H9 (cell line): ENCODE results near the gene KIRREL3. TPM values are rescaled to one million over a fixed set of nuclear protein-coding genes. Genes with fewer than 3 reads are reported as not detected.

Source experiments
- DNase-seq: peaks from one replicate; pipeline ENCODE4 v3.0.0-alpha.2; 2017
- H2AFZ ChIP-seq: one replicate; pipeline ENCODE4 v1.6.1; 2013; ENCODE audit warnings: mild to moderate bottlenecking, low read length, control low read depth, moderate library complexity
- H2AK5ac ChIP-seq: 2 replicates; pipeline ENCODE4 v1.6.1; 2013; ENCODE audit warnings: low read length, control low read depth, mixed read lengths; ENCODE audit not compliant: insufficient read length
- H2BK120ac ChIP-seq: one replicate; pipeline ENCODE4 v1.6.1; 2013; ENCODE audit warnings: low read depth, mild to moderate bottlenecking, low read length, control low read depth, inconsistent platforms; ENCODE audit not compliant: poor library complexity, severe bottlenecking
- H2BK12ac ChIP-seq: 2 replicates; pipeline ENCODE4 v1.6.1; 2013; ENCODE audit warnings: low read length, control low read depth, mixed read lengths, low read depth; ENCODE audit not compliant: insufficient read length
- H2BK15ac ChIP-seq: 2 replicates; pipeline ENCODE4 v1.6.1; 2013; ENCODE audit warnings: low read depth, low read length, control low read depth
- H2BK20ac ChIP-seq: one replicate; pipeline ENCODE4 v1.6.1; 2013; ENCODE audit warnings: low read depth, mild to moderate bottlenecking, low read length, control low read depth, inconsistent platforms; ENCODE audit not compliant: poor library complexity, severe bottlenecking
- H2BK5ac ChIP-seq: 2 replicates; pipeline ENCODE4 v1.6.1; 2013; ENCODE audit warnings: low read length, control low read depth, mixed read lengths; ENCODE audit not compliant: insufficient read length
- H3K14ac ChIP-seq: 2 replicates; pipeline ENCODE4 v1.6.1; 2013; ENCODE audit warnings: low read length, control low read depth; ENCODE audit not compliant: insufficient read depth
- H3K18ac ChIP-seq: 2 replicates; pipeline ENCODE4 v1.6.1; 2013; ENCODE audit warnings: low read depth, mild to moderate bottlenecking, mixed read lengths, low read length, control low read depth; ENCODE audit not compliant: insufficient read length
- H3K23ac ChIP-seq: 2 replicates; pipeline ENCODE4 v1.6.1; 2013; ENCODE audit warnings: low read length, control low read depth, mixed read lengths, low read depth; ENCODE audit not compliant: insufficient read length
- H3K23me2 ChIP-seq: 2 replicates; pipeline ENCODE4 v1.6.1; 2013; ENCODE audit warnings: low read depth, mild to moderate bottlenecking, mixed read lengths, low read length, control low read depth; ENCODE audit not compliant: insufficient read length, poor library complexity, severe bottlenecking
- H3K27ac ChIP-seq: 2 replicates; pipeline ENCODE4 v1.5.1; 2013; ENCODE audit warnings: low read length, control low read depth, mixed read lengths, low read depth; ENCODE audit not compliant: insufficient read length
- H3K27me3 ChIP-seq: 2 replicates; pipeline ENCODE4 v1.6.1; 2013; ENCODE audit warnings: low read length, control low read depth, inconsistent platforms; ENCODE audit not compliant: insufficient read depth
- H3K4ac ChIP-seq: 2 replicates; pipeline ENCODE4 v1.6.1; 2013; ENCODE audit warnings: low read depth, mild to moderate bottlenecking, control low read depth, inconsistent platforms, low read length, moderate library complexity
- H3K4me1 ChIP-seq: 2 replicates; pipeline ENCODE4 v1.6.1; 2013; ENCODE audit warnings: low read length, control low read depth, inconsistent platforms; ENCODE audit not compliant: insufficient read depth
- H3K4me2 ChIP-seq: 2 replicates; pipeline ENCODE4 v1.6.1; 2013; ENCODE audit warnings: low read length, control low read depth, mixed read lengths; ENCODE audit not compliant: insufficient read length, insufficient read depth
- H3K56ac ChIP-seq: 2 replicates; pipeline ENCODE4 v1.6.1; 2013; ENCODE audit warnings: low read depth, mild to moderate bottlenecking, mixed read lengths, low read length, control low read depth; ENCODE audit not compliant: insufficient read length
- H3K79me1 ChIP-seq: 2 replicates; pipeline ENCODE4 v1.6.1; 2013; ENCODE audit warnings: low read depth, mild to moderate bottlenecking, moderate library complexity, low read length, control low read depth, inconsistent platforms; ENCODE audit not compliant: insufficient read depth, poor library complexity, severe bottlenecking
- H3K79me2 ChIP-seq: 2 replicates; pipeline ENCODE4 v1.6.1; 2013; ENCODE audit warnings: low read length, control low read depth, inconsistent platforms; ENCODE audit not compliant: insufficient read depth
- H3K9ac ChIP-seq: 2 replicates; pipeline ENCODE4 v1.6.1; 2013; ENCODE audit warnings: low read length, control low read depth, mixed read lengths; ENCODE audit not compliant: insufficient read length; ENCODE audit errors: extremely low read depth
- H3K9me3 ChIP-seq: one replicate; pipeline ENCODE4 v1.6.1; 2013; ENCODE audit warnings: low read depth, low read length, inconsistent platforms; ENCODE audit not compliant: control insufficient read depth
- H3T11ph ChIP-seq: one replicate; pipeline ENCODE4 v1.6.1; 2013; ENCODE audit warnings: mild to moderate bottlenecking, low read length, control low read depth, inconsistent platforms
- H4K20me1 ChIP-seq: one replicate; pipeline ENCODE4 v1.6.1; 2013; ENCODE audit not compliant: control insufficient read depth, insufficient read length, insufficient read depth
- H4K5ac ChIP-seq: 2 replicates; pipeline ENCODE4 v1.6.1; 2013; ENCODE audit warnings: low read depth, mild to moderate bottlenecking, mixed read lengths, low read length, control low read depth; ENCODE audit not compliant: insufficient read length
- H4K8ac ChIP-seq: replicated peaks from 2 replicates; pipeline ENCODE4 v1.6.1; 2013; ENCODE audit warnings: low read length, control low read depth, mixed read lengths, low read depth; ENCODE audit not compliant: insufficient read length
- H4K91ac ChIP-seq: 2 replicates; pipeline ENCODE4 v1.6.1; 2013; ENCODE audit warnings: low read depth, mild to moderate bottlenecking, moderate library complexity, mixed read lengths, low read length, control low read depth; ENCODE audit not compliant: insufficient read length
- H3K27ac Mint-ChIP-seq, 3 experiments: 2 replicates in 2 of 3; 3 replicates in 1 of 3; pipeline ENCODE4 v1.8.0; 2020 to 2021; ENCODE audit warnings: mixed read lengths in 3 of 3, mild to moderate bottlenecking in 1 of 3, moderate library complexity in 1 of 3
- H3K27me3 Mint-ChIP-seq: 2 replicates; pipeline ENCODE4 v1.8.0; 2021; ENCODE audit warnings: low read depth, mild to moderate bottlenecking, moderate library complexity, mixed read lengths
- H3K36me3 Mint-ChIP-seq, 3 experiments: 2 replicates in 2 of 3; 3 replicates in 1 of 3; pipeline ENCODE4 v1.8.0; 2020 to 2021; ENCODE audit warnings: low read depth in 3 of 3, mixed read lengths in 3 of 3; ENCODE audit not compliant: insufficient read depth in 1 of 3
- H3K4me1 Mint-ChIP-seq, 2 experiments: 2 replicates each; pipeline ENCODE4 v1.8.0; 2020; ENCODE audit warnings: mixed read lengths in 2 of 2
- H3K4me3 Mint-ChIP-seq, 2 experiments: 2 replicates in 1 of 2; 3 replicates in 1 of 2; pipeline ENCODE4 v1.8.0; 2020 to 2021; ENCODE audit warnings: mild to moderate bottlenecking in 2 of 2, mixed read lengths in 2 of 2, moderate library complexity in 1 of 2
- H3K9me3 Mint-ChIP-seq, 2 experiments: 2 replicates in 1 of 2; 3 replicates in 1 of 2; pipeline ENCODE4 v1.8.0; 2020; ENCODE audit warnings: mild to moderate bottlenecking in 2 of 2, mixed read lengths in 2 of 2, moderate library complexity in 1 of 2
- CTCF ChIP-seq: fragments of 200-600 bp; sonication (generic); conservative IDR thresholded peaks from 3 replicates; pipeline ENCODE4 v1.8.0; 2021; ENCODE audit warnings: antibody characterized with exemption, mild to moderate bottlenecking
- WGBS: extraction: QIAGEN DNeasy Blood & Tissue Kit; methylation state at CpG from one replicate; pipeline ENCODE4 v1.1.7; 2013; ENCODE audit warnings: missing lambda C conversion rate, low lambda C conversion rate, mixed read lengths; ENCODE audit not compliant: insufficient read length; ENCODE audit errors: extremely low coverage; 5-methylcytosine and 5-hydroxymethylcytosine counted together
- total RNA-seq: library from RNA; stranded (reverse); gene quantifications from 2 replicates; pipeline ENCODE4 v1.2.1, GENCODE V29; 2021

The KIRREL3 gene
- total RNA-seq, 1 experiment from 2014 or later = 0.17 TPM

- peaks cover under 1% of the 10 kb centered on the region; the same call in 1 of the 2 replicates for H3K4me1 ChIP-seq
- no peaks in the 10 kb centered on the region for H3K27me3 ChIP-seq
- no peak overlapping the region for H2AFZ ChIP-seq
- peaks cover under 1% of the 10 kb centered on the region for H3K23me2 ChIP-seq
- no peak overlapping the region for H4K5ac ChIP-seq
- no peak overlapping the region for H3K18ac ChIP-seq
- no peaks in the 10 kb centered on the region for H3K9me3 ChIP-seq
- Mint-ChIP-seq H3K27me3 (peaks cover 24% of the 10 kb centered on the region), H3K4me3 (no peak overlapping the region), H3K27ac (no peak overlapping the region), H3K36me3 (peaks cover 0 to 3% (median 0%) of the 10 kb centered on the region in 3 experiments; a peak in 3 of 7 replicates), H3K9me3 (peaks cover 2 to 5% of the 10 kb centered on the region in 2 experiments; a peak in 3 of 5 replicates), H3K4me1 (peaks cover 25 to 43% of the 10 kb centered on the region in 2 experiments)
- H3T11ph ChIP-seq = no peak overlapping the region
- no peaks in the 10 kb centered on the region for H3K79me2 ChIP-seq
- H3K79me1 ChIP-seq = no peaks in the 10 kb centered on the region
- H3K23ac ChIP-seq = no peak overlapping the region
- no peaks in the 10 kb centered on the region for H4K20me1 ChIP-seq
- H2BK5ac ChIP-seq = no peak overlapping the region
- no peak overlapping the region for H2BK20ac ChIP-seq
- no peak overlapping the region for H3K4me2 ChIP-seq
- no peak overlapping the region for H4K91ac ChIP-seq
- no peak overlapping the region for H2AK5ac ChIP-seq
- H2BK120ac ChIP-seq = no peak overlapping the region
- DNase-seq = no peak
- no peak overlapping the region for H3K56ac ChIP-seq
- no peak overlapping the region for H3K27ac ChIP-seq
- H3K9ac ChIP-seq = no peak overlapping the region
- no peak overlapping the region for H4K8ac ChIP-seq
- TF ChIP-seq CTCF = no peak
- no peak overlapping the region for H3K14ac ChIP-seq
- no CpG with 5 or more reads among the region's 3 CpGs for WGBS
- no peak overlapping the region for H2BK12ac ChIP-seq
- H2BK15ac ChIP-seq = no peak overlapping the region
- no peak overlapping the region for H3K4ac ChIP-seq
These were observed 404.1 kb downstream of the KIRREL3 start for GRCh38 chr11:126596474-126596873.
